NCI-H526 treated with DMSO at 0.1 percent for 48 hours (cell line): ENCODE results near the gene LGSN.
"Not testable (repeated sequence)": the region's sequence is repeated elsewhere in the genome, so short reads cannot be mapped to it uniquely, and the experiment has no call there.

Experiments
- DNase-seq: peaks from one replicate; lab custom pipeline; 2025; lab: John Stamatoyannopoulos, UW

The LGSN gene

DNA sequence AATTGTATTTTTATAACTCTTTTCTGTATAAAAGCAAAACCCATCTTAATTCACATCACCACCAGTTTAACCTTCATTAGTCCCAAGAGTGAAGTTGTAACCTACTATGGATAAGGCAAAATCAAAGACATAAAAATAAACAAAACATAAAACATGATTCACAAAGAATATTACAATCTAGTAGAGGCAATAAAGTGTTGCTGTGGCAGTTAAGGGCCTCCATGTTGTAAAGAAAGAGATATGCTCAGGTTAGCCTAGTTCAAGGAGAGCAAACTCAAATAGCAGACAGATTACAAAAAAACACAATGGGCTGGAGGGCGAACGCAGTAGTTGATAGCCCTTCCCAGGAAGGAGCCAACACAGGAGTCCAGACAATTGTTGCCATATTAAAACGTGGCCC lies 13.4 kb downstream of the LGSN start:
- no peak for DNase-seq

DNA sequence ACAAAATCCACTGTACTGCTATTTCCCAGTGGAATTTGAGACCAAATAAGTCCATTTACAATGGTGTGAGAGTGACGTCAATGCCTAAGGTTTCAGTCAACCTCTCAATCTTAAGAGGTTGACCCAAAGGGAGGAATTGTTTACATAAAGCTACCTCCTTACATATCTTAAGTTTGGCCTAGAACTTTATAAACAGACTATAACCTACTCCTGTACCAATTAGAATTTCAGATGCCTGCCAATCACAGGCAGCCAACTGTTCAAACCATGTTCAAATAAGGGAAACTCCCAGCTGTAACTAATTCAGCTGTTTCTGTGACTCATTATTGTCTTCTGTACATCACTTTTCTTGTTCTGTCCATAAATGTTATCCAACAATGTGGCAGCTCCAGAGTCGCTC lies 14.5 kb downstream of the LGSN start:
- DNase-seq = no peak

DNA sequence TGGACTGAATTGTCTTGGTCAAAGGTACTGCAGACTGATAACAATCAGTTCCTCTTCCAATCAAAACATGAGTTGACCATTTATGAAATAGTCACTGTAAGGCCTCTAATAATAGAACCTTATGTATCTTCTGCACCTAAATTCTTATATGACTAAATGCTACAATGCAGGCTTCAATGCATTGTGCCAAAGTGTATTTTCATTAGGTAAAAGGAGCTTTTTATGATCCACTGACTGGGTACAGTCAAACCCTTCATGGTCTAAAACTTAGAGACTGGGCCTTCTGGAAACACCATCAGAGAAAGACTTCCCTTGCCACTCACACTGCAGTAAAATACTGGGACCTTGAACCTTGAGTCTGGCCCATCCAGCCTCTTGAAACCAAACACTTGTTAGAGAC lies 16.3 kb downstream of the LGSN start:
- DNase-seq = no peak

DNA sequence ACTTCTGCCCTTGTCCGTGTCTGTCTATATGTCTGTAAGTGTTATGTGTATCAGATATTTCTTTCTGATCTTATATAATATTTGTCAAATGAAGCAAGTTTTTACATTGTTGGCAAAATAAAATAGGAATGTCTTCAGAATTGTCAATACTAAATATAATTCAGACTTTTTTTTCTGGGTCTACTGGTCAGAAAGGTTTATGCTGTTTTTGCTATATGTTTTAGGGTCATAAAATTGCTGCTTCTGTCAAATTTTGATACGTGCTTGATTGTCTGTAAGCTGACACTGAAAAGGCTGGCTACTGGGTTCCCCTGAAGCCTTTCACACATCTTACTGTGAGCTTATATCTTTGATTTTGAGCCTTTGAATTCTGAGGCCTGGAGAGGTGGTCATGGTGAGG lies 20.1 kb downstream of the LGSN start:
- DNase-seq = no peak

DNA sequence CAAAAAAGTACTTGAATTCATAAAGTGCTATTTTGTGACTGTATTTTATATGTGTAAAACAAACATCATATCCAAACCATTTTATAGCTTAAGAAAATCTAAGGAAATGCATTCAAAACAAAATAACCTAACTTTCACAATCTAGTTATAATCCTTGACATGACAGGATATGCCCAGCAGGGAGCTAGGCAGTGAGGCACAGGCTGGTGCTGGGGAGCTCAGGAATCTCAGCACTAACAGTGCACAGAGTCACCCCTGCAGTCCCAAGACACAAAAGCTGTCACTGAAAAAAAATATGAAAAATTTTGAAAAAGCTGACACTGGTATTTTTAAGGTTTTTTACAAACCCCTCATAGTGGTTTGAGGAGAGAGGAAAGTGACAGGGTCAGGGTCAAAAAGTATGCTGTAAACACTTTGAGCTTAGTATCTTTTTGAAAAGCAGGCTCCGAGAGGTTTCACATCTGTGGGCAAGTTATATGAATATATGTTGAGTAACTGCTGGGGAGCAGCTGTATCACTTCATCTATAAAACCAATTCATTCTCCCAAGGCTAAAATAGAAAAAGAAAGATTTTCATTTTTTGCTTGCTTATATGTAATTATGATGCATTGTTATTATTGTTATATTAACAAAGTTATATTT lies 24.1 kb downstream of the LGSN start:
- no peak for DNase-seq

DNA sequence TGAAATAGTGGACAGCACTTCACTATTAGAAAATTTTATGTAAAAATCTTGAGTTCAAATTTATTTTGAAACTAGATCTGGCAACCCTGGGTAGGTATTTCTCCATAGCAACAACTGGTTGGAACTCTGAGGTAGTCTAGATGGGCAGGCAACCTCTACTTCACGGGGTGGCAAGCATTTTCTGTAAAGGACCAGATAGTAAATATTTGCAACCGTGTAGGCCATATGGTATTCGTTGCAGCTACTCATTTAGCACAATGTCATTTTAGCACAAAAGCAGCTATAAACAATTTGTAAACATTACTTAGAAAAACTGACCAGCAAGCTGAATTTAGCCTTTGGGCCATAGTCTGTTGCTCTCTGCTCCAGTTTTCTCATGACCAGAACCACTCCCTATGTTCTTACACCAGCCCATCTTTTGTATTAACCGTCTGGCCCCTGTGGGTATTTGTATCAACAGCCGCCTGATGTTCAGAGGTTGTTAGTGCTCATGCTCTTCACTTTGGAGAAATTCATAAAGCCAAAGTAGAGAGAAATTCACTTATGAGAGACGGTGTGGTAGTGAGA lies 29.2 kb downstream of the LGSN start:
- no peak for DNase-seq

DNA sequence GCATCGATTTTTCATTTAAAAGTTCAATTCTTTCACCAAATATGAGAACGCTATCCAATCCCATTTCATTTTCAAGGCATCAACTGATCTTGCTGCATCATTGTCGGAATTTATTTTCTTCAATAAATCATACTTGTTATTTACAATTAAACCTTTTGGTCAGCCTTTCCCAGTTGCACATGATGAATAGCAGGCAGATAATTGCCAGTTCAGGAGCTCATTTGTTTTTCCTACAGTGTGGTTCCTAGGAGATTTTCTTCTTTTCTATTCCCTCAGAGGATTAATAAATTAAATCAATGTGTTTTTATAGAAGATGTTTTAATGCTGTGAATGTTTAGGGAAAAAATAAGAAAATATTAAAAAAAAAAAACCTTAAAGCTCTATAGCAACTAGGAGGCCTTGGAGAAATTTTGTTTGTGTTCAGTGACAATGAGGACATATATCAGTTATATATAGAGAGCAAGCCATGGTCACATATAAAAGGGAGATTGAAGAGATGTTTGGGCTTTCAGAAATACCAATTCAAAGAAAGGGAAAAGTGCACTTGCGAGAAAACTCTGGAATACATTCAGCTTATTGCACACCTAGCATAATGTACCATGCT lies 30.4 kb downstream of the LGSN start:
- DNase-seq = no peak

DNA sequence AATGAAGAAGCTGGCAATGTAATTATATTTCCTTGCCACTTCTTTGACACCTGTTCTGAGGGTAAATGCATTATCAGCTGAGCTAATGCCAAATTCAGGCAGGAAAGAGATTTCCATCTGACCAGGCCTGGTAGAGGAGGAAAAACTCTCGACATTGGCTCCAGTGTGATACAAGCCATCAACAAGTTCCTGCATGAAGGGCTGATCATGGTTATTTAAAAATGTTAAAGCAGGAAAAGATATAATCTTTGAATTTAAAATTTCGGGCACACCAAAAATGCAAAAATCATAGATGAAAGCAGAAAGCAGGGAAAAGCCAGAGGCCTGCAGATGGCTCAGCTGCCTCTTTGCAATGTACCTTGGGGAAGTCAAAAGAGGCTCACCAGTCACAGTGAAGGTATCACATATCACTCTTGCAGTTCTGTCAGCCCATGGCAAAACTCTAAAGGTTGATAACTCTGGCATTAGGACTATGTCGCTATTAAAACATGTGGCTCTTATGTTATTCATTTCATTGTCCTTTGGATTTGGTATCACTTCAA lies 39.1 kb downstream of the LGSN start:
- no peak for DNase-seq

DNA sequence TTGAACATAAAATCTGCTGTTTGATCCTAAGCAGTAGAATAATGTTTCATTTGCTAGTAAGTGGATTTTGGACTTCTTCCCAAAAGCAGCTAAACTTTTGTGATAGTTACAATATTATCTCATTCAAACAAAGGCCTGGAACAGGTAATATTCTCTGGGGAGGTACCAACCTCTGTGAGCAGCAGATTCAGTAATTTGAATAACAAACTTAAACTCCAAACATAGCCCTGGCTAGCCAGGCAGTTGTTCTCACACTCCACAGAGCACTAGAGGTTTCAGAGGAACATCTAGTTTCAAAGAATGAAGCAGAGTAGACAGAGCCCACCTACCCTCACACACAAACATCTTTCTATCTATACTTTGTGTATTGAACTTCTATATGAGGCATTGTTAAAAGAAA lies 40.9 kb downstream of the LGSN start:
- DNase-seq = peak; percentile 5

DNA sequence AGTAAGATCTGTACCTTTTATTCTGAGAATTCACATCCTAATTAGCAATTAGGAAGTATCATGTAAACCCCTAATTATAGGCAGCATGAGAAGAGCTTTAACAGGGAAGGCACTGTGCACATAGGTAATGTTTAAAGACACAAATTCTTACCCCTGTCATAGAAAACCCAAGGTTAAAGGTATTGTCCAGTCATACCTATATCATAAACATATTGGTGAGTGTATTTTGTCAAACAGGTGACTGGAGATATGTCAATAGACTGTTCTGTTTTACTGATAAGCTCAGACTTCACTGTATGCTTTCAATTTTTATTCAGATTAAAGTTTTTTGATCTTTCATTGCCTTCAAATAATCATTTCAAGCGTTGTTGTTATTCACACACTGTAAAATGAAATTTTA lies 43.8 kb downstream of the LGSN start:
- no peak for DNase-seq

DNA sequence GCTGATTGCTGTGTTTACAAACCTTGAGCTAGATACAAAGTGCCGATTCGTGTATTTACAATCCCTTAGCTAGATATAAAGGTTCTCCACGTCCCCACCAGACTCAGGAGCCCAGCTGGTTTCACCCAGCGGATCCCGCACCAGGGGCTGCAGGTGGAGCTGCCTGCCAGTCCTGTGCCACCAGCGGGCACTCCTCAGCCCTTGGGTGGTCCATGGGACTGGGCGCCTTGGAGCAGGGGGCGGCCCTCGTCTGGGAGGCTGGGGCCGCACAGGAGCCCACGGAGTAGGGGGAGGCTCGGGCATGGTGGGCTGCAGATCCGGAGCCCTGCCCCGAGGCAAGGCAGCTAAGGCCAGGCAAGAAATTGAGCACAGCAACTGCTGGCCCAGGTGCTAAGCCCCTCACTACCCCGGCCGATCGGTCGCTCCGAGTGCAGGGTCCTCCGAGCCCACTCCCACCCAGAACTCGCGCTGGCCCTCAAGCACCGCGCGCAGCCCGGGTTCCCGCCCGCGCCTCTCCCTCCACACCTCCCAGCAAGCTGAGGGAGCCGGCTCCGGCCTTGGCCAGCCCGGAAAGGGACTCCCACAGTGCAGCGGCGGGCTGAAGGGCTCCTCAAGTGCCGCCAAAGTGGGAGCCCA lies 44.9 kb downstream of the LGSN start:
- not testable (repeated sequence) for DNase-seq

DNA sequence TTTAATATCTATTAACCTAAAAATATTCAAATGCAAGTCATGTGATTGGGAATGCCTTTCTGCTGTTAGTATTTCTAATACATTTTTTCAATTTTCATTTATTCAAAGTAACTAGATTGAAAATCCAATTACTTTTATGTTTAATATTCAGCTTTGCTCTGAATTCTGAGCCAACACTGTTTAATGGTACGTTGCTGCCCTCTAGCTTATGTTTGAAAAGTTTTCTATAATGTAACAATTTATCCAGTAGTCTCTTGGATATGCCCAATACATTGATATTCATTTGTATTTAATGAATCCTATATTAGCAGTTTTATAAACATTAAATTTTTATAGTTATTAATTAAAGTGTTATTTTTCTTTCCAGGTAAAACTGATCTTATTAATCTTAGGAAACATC lies 47.4 kb downstream of the LGSN start:
- peak; percentile 3 for DNase-seq

DNA sequence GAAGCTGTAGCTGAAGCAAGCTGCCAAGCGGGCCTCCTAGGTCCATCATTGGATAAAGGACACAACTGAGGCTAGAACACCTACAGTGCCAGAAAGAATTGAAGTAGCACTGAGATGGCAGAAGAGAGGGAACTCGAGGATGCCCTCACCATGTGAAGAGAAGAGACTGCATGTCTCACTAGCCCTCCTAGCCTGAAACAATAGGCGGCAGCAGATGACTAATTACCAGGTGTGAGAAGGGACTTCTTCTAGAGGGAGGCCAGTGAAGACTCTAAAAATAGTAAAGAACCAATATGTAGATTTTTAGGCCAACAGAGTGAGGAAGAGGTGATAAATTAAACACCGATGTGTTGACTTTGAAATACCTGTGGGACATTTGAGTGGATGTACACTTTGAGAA lies 50.3 kb downstream of the LGSN start:
- no peak for DNase-seq

DNA sequence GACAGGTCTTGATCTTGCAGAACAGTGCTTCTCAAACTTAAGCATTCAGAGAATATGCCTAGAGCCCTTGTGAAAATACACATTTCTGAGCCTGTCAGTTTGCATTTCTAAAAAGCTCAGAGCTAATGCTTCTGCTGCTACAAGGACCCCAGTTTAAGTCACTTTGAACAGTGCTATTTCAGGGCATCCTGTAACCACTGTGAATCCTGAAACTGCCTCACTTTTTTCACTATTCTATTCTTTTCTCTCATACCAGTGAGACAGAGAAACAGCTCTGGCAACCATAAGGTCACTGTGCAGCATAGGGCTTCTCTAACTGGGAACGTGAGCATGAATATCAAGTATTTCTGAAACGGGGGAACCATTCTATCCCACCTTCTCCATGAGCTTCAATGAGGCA lies 51.2 kb downstream of the LGSN start:
- no peak for DNase-seq

DNA sequence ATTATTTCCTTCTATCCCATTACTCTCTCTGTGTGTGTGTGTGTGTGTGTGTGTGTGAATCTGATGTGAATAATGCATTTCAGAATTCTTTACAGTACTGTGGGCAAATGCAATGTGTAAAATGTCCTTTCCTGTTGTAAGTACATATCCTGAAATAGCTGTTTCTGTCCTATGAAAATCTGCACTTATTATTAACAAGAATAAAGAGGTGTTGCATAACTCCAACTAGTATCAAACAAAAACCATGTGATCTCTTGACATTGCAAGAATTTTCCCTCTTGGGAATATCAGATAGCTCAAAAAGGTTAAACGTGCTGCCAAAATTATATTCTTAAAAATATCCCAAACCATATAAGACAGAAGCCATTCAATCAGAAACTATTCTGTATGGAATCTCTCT lies 52.0 kb downstream of the LGSN start:
- DNase-seq = no peak

DNA sequence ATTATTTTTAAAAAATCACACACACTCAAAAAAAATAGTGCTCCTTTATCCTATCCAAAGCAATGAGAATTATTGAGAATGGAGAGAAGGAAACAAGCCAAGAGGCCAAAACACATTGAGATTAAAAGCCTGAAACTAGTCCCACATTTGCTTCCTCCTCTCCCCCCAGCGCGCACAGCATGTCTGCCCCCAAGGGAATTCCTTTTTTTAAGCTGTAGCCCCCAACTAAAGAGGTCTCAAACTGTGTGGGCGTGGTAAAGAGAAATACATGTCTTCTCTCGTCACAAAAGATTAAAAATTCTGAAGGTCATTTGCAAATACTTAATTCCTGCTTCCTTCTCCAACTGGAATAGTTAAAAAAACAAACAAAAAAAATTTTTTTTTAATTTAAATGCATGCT lies 52.7 kb downstream of the LGSN start:
- DNase-seq = no peak

DNA sequence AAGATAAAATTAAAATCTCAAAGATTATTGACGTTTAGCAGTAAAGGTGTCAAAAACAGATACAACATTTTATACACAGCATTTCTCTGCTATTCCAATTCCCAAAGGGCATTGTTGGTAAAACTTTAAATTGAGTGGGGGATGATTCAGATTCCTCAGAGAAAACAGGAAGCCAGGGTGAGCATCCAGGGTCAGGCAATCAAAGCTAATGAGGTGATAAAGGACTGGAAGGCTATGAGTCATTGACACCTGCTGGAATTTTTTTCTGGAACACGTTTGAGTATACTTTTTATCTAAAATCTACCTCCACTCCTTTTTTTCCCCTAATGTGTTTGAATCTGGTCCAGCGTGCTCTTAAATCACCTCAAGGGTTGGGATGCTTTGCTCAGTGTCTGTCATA lies 56.3 kb downstream of the LGSN start:
- no peak for DNase-seq

DNA sequence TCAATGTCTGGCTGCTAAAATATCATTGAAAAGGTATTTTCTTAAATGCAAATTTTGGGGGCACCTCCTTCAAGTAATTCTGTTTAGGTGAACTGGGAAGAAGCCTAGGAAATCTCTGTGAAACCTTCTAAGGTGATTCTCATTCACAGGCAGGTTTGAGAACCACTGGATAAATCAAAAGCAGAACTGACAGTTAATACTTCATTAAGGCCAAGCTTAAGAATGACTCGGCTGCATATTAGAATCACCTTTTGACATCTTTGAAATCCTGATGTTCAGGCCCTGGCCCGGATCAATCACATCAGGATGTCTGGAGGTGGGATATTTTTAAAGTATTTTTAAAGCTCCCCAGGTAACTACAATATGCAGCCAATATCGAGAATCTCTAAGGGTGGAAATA lies 58.0 kb downstream of the LGSN start:
- no peak for DNase-seq

DNA sequence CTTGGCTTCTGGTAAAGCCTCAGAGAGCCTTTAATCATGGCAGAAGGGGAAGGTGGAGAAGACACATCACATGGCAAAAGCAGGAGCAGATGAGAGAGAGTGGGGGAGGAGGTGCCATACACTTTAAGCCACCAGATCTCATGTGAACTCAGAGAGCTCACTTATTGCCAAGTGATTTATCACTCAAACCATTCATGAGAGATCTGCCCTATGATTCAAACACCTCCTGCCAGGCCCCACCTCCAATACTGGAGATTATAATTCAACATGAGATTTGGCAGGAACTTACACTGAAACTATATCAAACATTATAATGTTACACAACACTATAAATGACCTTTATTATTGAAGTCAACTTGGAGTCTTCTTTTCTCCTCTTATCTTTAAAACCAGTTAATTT lies 60.6 kb downstream of the LGSN start:
- no peak for DNase-seq

DNA sequence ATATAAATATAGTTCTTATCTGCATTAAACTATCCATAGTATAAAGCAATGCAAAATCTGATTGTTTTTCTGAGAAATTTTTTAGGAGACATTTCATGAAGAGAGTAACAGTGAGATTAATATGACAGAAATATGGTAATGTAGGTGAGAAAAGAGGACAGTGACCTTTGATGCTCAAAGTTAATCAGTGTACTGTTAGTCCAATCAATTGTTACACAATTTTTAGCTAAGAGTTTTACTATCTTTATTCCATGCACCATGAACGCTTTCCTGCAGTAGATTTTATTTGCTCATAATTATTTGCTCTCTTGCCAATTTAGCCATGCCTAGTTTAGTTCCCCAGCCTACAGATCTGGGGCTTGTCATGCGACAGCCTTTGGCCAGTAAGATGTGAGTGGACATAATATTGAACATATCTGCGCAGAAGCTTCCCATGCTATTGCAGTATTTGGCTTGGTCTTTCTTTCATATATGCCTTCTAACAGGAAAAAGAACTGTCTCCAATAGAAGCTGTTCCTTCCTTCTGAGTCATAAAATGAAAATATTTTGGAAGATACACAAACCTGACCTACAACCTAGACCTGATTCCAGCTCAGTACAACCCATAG lies 69.8 kb downstream of the LGSN start:
- no peak for DNase-seq

DNA sequence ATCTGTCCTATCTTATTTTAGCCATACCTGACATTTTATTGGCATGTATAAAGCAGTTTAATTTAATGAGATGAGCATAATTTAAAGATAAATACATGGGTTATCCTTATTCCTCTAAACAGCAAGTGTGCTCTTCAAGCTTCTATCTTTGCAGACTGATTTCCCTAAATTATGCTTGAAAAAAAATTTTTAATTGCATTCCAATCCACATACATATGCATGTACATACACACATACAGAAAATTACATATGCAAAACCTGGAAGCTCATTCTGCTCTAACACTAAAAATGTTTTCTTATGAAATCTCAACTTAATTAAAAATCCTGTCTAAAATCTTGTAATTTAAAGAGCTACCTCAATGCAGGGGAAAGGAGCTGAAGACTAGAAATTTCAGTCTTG lies 73.2 kb downstream of the LGSN start:
- DNase-seq = no peak

DNA sequence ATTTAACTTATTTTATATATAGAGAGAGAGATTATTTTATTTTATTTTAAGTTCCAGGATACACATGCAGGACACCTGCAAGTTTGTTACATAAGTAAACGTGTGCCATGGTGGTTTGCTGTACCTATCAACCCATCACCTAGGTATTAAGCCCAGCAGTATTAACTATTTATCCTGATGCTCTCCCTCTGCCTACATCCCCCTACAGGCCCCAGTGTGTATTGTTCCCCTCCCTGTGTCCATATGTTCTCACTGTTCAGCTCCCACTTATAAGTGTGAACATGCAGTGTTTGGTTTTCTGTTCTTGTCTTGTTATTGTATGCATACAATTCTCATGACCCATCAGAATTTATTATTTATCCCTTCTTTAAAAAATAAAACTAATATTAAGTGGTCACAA lies 73.9 kb downstream of the LGSN start:
- no peak for DNase-seq

DNA sequence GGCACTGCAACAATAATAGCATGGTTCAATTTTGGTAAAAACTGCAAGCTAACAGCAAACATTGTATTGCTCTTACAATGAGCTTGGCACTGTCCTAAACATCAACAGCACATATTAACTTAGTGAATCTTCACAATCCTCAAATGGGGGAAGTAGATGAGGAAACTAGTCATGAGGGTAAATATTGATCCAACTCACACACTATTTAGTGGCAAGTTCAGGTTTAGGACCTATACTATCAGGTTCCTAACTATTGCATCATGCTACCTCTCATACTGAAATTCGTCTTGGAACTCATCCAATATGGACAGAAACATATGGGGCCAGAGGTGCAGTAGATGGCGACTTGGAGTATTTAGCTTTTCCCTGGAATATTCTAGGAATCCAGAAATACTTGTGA lies 74.4 kb downstream of the LGSN start:
- DNase-seq = no peak
